Endometrial microvascular endothelial cells (primary cell): Measurements from ENCODE around the gene RHOT2. TPM values are rescaled to one million over a fixed set of nuclear protein-coding genes. Genes with fewer than 3 reads are reported as not detected.
"Not testable (repeated sequence)": the region's sequence is repeated elsewhere in the genome, so short reads cannot be mapped to it uniquely, and the experiment has no call there.

Experiments used
- in situ Hi-C: cut with HindIII; loops from 2 replicates; pipeline ENCODE4 v1.10.0; 2017; ENCODE audit warnings: low sequenced_read_pairs, low pct_unique_long_range_greater_than_20kb; ENCODE audit errors: inconsistent ontology term
- total RNA-seq: library from RNA; depleted of rRNA; stranded (reverse); fragments of >200 nt; gene quantifications from one replicate; pipeline ENCODE4 v1.2.3, GENCODE V29; 2015; ENCODE audit errors: inconsistent ontology term

Gene RHOT2
- total RNA-seq, 1 donor from 2014 or later = 41.3 TPM

GRCh38 chr16:691242-691641 lies 23.3 kb downstream of the RHOT2 start:
- in situ Hi-C loops = not testable (repeated sequence)

GRCh38 chr16:692356-693108 lies 24.6 kb downstream of the RHOT2 start:
- in situ Hi-C loops = no loop called here

- in situ Hi-C loops = no loop called here
Observed at GRCh38 chr16:693364-693763, 25.4 kb downstream of the RHOT2 start.

- in situ Hi-C loops = no loop called here
Observed at GRCh38 chr16:693766-694165, 25.8 kb downstream of the RHOT2 start.

DNA sequence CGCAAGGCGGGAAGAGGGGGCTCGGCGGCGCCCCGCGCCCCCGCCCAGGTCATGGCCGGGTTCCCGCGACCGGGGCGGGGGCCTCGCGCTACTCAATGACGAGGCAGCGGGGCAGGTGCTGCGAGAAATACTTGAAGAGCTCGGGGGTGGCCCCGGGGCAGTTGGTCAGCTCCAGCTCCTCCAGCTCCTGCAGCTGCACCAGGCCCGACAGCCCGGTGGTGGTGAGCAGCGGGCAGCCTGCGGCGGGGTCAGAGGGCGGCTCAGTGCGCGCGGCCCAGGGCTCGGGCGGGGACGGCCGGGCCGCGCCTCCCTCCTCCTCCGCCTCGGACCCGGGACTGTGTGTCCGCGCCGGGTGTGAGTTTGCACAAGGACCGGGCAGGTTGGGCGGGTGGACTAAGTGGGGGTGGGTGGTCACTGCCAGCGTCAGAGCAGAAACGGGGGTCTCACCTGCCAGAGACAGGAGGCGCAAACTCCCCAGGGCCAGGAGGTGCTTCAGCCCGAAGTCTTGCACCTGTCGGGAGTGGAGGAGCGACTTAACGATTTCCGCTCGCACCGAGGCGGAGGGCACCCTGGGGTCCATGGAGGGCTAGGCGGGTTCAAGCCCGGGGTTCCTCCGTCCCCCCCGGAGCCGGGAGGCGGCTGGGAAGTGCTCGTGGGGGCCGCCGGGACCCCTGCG lies 26.4 kb downstream of the RHOT2 start:
- in situ Hi-C loops = no loop called here

DNA sequence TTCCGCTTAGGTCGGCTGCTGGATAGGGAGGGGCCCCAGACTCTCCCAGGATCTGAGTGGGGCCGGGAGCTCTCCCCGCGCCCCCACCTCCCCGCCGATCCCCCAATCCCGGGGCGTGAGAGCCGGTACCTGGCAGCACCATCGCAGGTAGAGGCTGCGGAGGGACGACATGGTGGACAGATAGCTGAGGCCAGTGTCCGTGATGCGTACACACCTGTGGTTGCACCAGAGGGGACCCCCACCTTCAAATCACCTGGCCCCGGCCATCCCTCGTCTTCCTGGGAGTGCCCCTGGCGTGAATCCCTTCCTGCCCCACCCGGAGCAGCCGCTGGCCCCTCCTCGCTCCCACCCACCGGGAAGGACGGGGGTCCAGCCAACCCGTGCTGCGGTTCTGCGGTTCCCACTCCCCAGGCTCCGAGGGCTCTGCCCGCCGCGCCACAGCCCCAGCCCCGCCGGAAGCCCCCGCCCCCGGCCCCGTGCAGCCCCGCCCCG lies 27.0 kb downstream of the RHOT2 start:
- in situ Hi-C loops = no loop called here

DNA sequence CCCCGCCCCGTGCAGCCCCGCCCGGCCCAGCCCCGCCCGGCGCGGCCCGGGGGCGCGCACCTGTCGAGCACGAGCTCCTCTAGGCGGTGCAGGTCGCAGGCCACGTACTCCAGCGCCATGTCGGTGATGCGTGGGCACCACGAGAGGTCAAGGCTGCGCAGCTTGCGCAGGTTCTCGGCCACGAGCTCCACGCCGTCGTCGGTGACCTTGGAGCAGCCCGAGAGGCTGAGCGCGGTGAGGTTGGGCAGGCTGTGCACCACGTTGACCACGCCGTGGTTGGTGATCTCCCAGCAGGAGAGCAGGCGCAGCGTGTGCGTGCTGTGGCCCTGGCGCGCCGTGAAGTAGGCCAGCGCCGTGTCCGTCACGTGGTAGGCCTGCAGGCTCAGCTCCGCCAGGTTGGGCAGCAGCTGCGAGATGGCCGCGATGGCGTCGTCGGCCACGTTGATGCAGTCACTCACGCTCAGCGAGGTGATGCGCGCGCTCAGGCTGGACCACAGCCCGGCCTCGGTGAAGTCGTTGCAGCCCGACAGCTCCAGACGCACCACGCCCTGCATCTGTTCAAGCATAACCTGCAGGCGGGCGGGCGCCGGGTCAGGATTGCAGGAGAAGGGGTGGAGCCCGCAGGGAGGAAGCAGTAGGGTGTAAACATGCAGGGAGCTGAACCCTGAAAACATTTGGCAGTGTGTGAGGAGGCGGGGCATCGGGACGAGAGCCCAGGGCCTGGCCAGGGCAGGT lies 27.6 kb downstream of the RHOT2 start:
- in situ Hi-C loops = no loop called here

- in situ Hi-C loops = no loop called here
Observed at GRCh38 chr16:698911-699671, 31.2 kb downstream of the RHOT2 start.

DNA sequence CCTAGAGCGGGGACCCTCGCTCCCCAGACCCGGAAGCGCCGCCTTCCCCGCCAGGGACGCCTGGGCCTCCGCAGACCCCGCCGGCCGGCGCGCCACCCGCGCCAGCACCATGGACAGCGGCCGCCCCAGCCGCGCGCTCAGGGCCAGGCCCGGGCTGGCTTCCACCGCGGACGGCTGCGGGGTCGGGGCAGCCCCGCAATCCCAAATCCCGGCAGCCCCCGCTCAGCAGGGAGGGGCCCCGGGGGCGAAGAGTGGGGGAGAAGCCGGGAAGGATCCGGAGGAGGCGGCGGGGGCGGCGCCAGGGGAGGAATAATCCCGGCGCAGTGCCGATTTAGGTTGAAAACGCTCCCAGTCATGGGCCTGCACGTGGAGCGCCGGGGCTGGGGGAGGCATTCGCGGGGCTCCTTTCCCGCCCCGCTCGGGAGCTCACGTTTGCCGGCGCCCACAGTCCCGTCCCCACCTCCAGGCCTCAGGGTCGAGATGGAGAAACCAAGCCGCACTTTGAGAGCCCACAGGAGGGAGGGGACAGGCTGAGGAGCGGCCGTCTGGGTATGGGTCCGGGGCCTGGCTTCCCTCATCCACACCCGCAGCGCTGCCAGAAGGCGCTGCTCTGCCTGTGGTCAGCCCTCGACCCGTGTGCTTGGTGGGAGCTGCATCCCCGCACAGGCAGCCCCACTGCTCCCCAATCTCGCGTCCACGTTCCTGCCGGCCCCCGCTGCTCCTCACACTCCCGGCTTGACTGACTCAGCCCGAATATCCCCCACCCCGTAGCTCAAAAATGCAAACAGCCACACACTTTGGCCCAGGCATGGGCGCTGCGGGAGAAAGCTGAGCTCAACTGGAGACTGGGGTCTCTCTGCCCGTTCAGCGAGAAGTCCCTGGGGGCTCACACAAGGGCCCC lies 33.0 kb downstream of the RHOT2 start:
- in situ Hi-C loops = no loop called here

GRCh38 chr16:702341-702740 lies 34.4 kb downstream of the RHOT2 start:
- in situ Hi-C loops = no loop called here

DNA sequence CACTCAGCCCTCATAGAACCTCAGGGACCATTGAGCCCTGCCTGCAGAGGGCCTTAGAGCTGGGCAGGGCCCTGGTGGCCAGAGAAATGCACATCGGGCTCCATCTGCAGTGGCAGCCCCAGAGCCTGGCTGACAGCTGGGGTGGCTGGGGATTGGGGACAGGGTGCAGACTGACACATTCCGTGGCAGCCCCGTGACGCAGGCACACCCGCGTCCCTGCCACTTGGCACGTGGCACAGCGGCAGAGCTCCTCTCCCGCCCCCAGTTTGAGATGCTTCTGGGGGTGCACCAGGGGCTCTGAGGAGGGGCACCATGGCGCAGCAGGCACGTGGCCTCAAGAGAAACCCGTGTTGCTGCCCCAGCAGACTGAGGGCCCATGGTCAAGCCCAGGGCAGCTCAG lies 35.5 kb downstream of the RHOT2 start:
- in situ Hi-C loops = no loop called here

DNA sequence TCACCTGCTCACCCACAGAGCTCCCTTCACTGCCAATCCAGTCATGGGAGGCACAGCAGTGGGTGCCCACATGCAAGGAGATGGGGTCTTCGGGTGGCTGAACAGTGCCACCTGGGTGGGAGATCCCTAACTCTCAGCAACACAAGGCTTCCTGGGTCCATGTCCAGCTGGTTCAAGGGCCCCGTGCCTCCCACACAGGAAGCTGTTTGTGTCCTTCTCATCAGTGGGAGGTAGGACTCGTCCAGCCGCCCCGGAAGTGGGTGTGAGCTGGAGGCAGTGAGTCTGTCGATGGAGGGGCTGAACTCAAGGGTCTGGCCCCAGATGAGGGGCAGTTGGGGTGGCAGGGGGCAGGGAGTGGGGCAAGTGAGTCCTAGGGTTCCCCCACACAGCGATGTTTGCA lies 36.1 kb downstream of the RHOT2 start:
- in situ Hi-C loops = no loop called here

DNA sequence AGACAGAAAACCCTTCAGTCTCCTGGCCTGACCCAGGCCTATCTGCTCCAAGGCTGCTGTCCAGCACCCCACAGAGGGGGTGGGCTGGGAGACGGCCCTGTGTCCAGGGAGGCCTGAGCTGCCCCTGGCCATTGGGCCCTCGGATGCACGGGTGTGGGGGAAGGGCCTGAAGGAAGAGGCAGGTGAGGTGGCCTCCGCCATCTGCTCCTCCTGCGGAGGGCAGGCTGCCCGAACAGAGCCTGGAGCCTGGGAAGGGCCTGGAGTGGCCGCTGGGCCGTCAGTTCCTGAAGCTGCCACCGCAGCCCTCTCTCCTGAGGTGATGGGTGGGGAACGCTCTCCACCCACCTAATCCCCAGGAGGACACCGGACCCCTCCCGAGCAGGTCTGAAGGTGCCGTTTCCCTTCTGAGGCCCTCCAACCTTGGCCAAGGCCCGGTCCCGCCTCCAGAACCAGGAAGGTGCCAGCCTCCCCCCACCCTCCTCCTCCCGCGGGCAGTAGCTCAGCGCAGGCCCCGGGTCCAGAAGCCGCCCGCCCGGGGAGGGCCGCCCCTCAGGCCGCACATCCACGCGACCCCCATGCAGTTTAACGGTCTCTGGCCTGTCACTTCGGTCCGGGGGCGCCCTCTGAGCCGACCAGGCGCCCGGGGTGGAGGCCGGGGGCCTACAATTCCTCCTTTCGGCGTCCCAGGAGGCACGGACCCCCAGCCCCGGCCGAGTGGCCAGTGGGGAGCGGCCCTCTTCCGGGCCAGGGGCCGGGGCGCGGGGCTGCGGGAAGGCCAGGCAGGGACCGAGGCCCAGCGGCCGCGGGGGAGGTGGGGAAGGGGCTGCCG lies 36.8 kb downstream of the RHOT2 start:
- in situ Hi-C loops = no loop called here

DNA sequence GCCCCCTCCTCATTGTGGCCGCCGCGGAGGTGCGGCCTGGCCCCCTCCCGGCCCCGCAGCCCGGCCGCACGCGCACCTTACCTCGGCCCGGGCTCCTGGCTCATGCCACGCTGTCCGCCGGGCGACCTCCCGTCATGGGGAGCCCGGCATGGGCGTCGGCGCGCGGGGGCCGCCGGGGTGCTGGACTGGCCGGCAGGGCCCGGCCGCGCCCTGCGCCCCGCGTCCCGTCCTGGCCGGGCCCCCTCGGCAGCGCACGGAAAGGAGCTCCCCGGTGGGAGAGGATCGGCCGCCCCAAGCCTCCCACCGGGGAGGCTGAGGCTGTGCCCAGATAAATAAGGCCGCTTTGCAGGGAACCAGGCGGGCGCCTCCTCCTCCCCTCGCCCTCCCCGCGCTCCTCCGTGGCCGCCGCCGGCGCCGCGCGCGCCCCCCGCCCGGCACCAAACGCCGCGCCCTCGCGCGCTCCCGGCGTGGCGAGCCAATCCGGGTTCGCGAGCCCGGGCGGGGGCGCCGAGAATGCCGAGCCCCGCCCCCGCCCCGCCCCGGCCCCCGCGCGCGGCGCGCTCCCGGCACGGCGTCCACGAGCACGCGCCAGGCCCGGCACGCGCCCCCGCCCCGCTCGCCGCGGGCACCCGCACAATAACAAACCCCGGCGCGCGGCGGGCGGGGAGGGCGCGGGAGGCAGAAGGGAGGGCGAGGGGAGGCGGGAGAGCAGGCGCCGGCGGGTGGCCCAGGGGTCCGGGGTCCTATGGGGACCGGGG lies 37.7 kb downstream of the RHOT2 start, which contains the start of gene FBXL16:
Gene FBXL16 (minus strand): TSS at position 371 of the 758 bp plus-strand sequence. CDS start 8,396 bp downstream, outside the sequence.
- in situ Hi-C loops = no loop called here

- in situ Hi-C loops = no loop called here
Observed at GRCh38 chr16:706189-707061, 38.5 kb downstream of the RHOT2 start.
